HepG2 (cell line): Measurements from ENCODE around the gene SMTNL2. TPM values are rescaled to one million over a fixed set of nuclear protein-coding genes. Genes with fewer than 3 reads are reported as not detected.
"Not testable (repeated sequence)": the region's sequence is repeated elsewhere in the genome, so short reads cannot be mapped to it uniquely, and the experiment has no call there.

ENCODE experiments used
- ATAC-seq: fragments of 200-7000 bp; cut with Tn5 transposase; 3 replicates; pipeline ENCODE4 v1.9.1; 2020; ENCODE audit warnings: mild to moderate bottlenecking, moderate library complexity
- BruUV-seq: library from RNA; stranded (reverse); fragments of 400-500 nt; replicated peaks from 2 replicates; lab custom pipeline; 2021; lab: Mats Ljungman, UMichigan
- CTCF ChIA-PET: fragments of 300-600 bp; formaldehyde crosslinking; extraction: SDS; loops from one replicate; lab custom pipeline; 2021; ENCODE audit warnings: low total read pairs, inconsistent platforms, low intra/inter-chr PET ratio; lab: Yijun Ruan, JAX
- POLR2A ChIA-PET: fragments of 350-600 bp; sonication (Branson Sonifier 250); formaldehyde crosslinking; loops from one replicate; lab custom pipeline; 2020; ENCODE audit warnings: antibody characterized with exemption, inconsistent platforms; lab: Yijun Ruan, JAX
- DNase-seq: peaks from one replicate; pipeline ENCODE4 v3.0.0-alpha.2; 2015; ENCODE audit warnings: low spot score
- FAIRE-seq: peaks from 3 replicates; lab custom pipeline; 2011; peaks lifted over from hg19 to GRCh38; lab: Jason Lieb, UNC
- H2AFZ ChIP-seq: one replicate; pipeline ENCODE4 v1.6.1; 2011; ENCODE audit warnings: low read length, inconsistent platforms
- H3K27ac ChIP-seq: fragments of 300-600 bp; 3 replicates; pipeline ENCODE4 v1.8.0; 2011; ENCODE audit warnings: mixed run types, mild to moderate bottlenecking, mixed read lengths, low read length, inconsistent platforms; ENCODE audit not compliant: insufficient read depth; ENCODE audit errors: extremely low read length
- H3K27me3 ChIP-seq, 2 experiments: fragments of 200-600 bp in 1 of 2; 2 replicates in 1 of 2; 3 replicates in 1 of 2; pipeline versions ENCODE4 v1.6.0 to v1.8.0; 2011; ENCODE audit warnings: low read length in 2 of 2, mild to moderate bottlenecking in 2 of 2, moderate library complexity in 2 of 2, inconsistent platforms in 1 of 2; ENCODE audit not compliant: insufficient read depth in 2 of 2, control insufficient read depth in 1 of 2
- H3K36me3 ChIP-seq, 2 experiments: fragments of 200-600 bp in 1 of 2; replicated peaks in 1 of 2; 2 replicates in 1 of 2; 3 replicates in 1 of 2; pipeline versions ENCODE4 v1.5.1 to v1.8.0; 2011; ENCODE audit warnings: low read length in 2 of 2, inconsistent platforms in 1 of 2; ENCODE audit not compliant: insufficient read depth in 2 of 2, control insufficient read depth in 1 of 2
- H3K4me1 ChIP-seq: 2 replicates; pipeline ENCODE4 v1.5.1; 2012; ENCODE audit warnings: low read length, inconsistent platforms; ENCODE audit not compliant: insufficient read depth
- H3K4me2 ChIP-seq: 2 replicates; pipeline ENCODE4 v1.6.0; 2011; ENCODE audit warnings: low read depth, low read length, inconsistent platforms
- H3K4me3 ChIP-seq, 3 experiments: fragments of 200-600 bp in 1 of 3; sonication (generic), shearing (Covaris generic) in 1 of 3; replicated peaks in 1 of 3; 2 replicates each; pipeline ENCODE4 v1.5.1; 2011 to 2016; ENCODE audit warnings: low read length in 3 of 3, inconsistent platforms in 2 of 3, low read depth in 2 of 3, mild to moderate bottlenecking in 2 of 3, control low read depth in 1 of 3, mixed read lengths in 1 of 3; ENCODE audit not compliant: insufficient read depth in 1 of 3
- H3K79me2 ChIP-seq: one replicate; pipeline ENCODE4 v1.6.1; 2011; ENCODE audit warnings: low read length, inconsistent platforms; ENCODE audit not compliant: insufficient read depth
- H3K9ac ChIP-seq: 2 replicates; pipeline ENCODE4 v1.6.0; 2011; ENCODE audit warnings: mild to moderate bottlenecking, low read depth, low read length, inconsistent platforms; ENCODE audit not compliant: insufficient read depth
- H3K9me3 ChIP-seq: 2 replicates; pipeline ENCODE4 v1.5.1; 2012; ENCODE audit warnings: mild to moderate bottlenecking, low read length
- H4K20me1 ChIP-seq: 2 replicates; pipeline ENCODE4 v1.6.0; 2011; ENCODE audit warnings: inconsistent platforms, mild to moderate bottlenecking, low read length, moderate library complexity; ENCODE audit not compliant: insufficient read depth
- JARID2 ChIP-seq: sonication (generic); formaldehyde crosslinking; IDR thresholded peaks from 2 replicates; pipeline ENCODE4 v1.8.1; 2023; ENCODE audit warnings: missing genetic modification reagents, inconsistent platforms; ENCODE audit not compliant: insufficient replicate concordance
- NFYB ChIP-seq: sonication (generic); formaldehyde crosslinking; IDR thresholded peaks from 2 replicates; pipeline ENCODE4 v1.4.0; 2020; ENCODE audit warnings: missing genetic modification reagents
- NFYC ChIP-seq: IDR thresholded peaks from 2 replicates; pipeline ENCODE4 v1.6.1; 2016; ENCODE audit warnings: missing genetic modification reagents, missing compliant biosample characterization
- RERE ChIP-seq: IDR thresholded peaks from 2 replicates; pipeline ENCODE4 v1.6.1; 2016; ENCODE audit warnings: low read depth, missing genetic modification reagents, missing compliant biosample characterization
- ZNF772 ChIP-seq: sonication (generic); formaldehyde crosslinking; IDR thresholded peaks from 2 replicates; pipeline ENCODE4 v1.5.0; 2020; ENCODE audit warnings: mild to moderate bottlenecking, missing genetic modification reagents
- WGBS: methylation state at CpG from one replicate; pipeline ENCODE4 v1.1.6; 2017; ENCODE audit warnings: low lambda C conversion rate; 5-methylcytosine and 5-hydroxymethylcytosine counted together
- in situ Hi-C: cut with HindIII; loops from 2 replicates; pipeline ENCODE4 v1.10.0; 2017; ENCODE audit warnings: low pct_unique_long_range_greater_than_20kb; ENCODE audit not compliant: extremely low pct_ligation_motif_present
- intact Hi-C: fragments of 100-400 bp; cut with micrococcal nuclease; formaldehyde crosslinking; loops from one replicate; pipeline ENCODE4 v1.10.0; 2022; ENCODE audit not compliant: unreplicated experiment
- polyA plus RNA-seq, 8 experiments: library from polyadenylated mRNA; depleted of rRNA in 3 of 8; stranded (reverse) in 7 of 8; unstranded in 1 of 8; fragments of >200 nt; fragmentation: Illumina TruSeq in 4 of 8; extraction: Trizol in 4 of 8; gene quantifications; 2 replicates each; pipeline versions ENCODE4 v1.2.1 to v1.2.3, GENCODE V29; 2011 to 2016; ENCODE audit warnings: low read depth in 4 of 8, missing spikeins in 1 of 8, mixed read lengths in 1 of 8; ENCODE audit not compliant: insufficient read depth in 1 of 8
- total RNA-seq, 5 experiments: library from RNA; depleted of rRNA; stranded (reverse); fragments of >200 nt; fragmentation: Illumina TruSeq; extraction: Trizol; gene quantifications; 2 replicates each; pipeline ENCODE4 v1.2.3, GENCODE V29; 2016; ENCODE audit warnings: low read depth in 1 of 5

The SMTNL2 gene
- total and polyA plus RNA-seq, 2 of the 13 experiments (the other 11 are each of a cell fraction or from before 2014, with no cell fraction given) = 0.41 to 5.1 TPM

- no peak for TF ChIP-seq RERE (CRISPR knock-in tag)
- no peak for TF ChIP-seq JARID2 (CRISPR knock-in tag)
- TF ChIP-seq ZNF772 (CRISPR knock-in tag) = no peak
These were observed 68.7 kb downstream of the SMTNL2 start (continued) for GRCh38 chr17:4652997-4653396.

- H3K27me3 ChIP-seq, H2AFZ ChIP-seq, BruUV-seq, H3K4me3 ChIP-seq, H4K20me1 ChIP-seq, intact Hi-C loops, ATAC-seq, H3K9me3 ChIP-seq, H3K36me3 ChIP-seq, H3K4me1 ChIP-seq, H3K27ac ChIP-seq, DNase-seq, H3K79me2 ChIP-seq, POLR2A ChIA-PET, H3K4me2 ChIP-seq, in situ Hi-C loops, H3K9ac ChIP-seq, FAIRE-seq, CTCF ChIA-PET: not testable (repeated sequence)
- 43% methylated on average over 7 of the region's 7 CpGs for WGBS
- peak; percentile 70 for TF ChIP-seq NFYB
- peak; percentile 35; the same call in 1 of the 2 replicates for TF ChIP-seq NFYC (CRISPR knock-in tag)
- TF ChIP-seq, all 625 proteins: peak for 2; not testable (repeated sequence) for 623
These were observed 71.6 kb downstream of the SMTNL2 start for GRCh38 chr17:4655933-4656332.
